HG02943 (cell line): ENCODE results near the gene GGT6.

Experiments
- ATAC-seq: cut with Tn5 transposase; IDR thresholded peaks from one replicate; pipeline ENCODE4 v1.9.1; 2021; ENCODE audit warnings: mild to moderate bottlenecking, low read depth, moderate library complexity; ENCODE audit not compliant: unreplicated experiment

The GGT6 gene

DNA sequence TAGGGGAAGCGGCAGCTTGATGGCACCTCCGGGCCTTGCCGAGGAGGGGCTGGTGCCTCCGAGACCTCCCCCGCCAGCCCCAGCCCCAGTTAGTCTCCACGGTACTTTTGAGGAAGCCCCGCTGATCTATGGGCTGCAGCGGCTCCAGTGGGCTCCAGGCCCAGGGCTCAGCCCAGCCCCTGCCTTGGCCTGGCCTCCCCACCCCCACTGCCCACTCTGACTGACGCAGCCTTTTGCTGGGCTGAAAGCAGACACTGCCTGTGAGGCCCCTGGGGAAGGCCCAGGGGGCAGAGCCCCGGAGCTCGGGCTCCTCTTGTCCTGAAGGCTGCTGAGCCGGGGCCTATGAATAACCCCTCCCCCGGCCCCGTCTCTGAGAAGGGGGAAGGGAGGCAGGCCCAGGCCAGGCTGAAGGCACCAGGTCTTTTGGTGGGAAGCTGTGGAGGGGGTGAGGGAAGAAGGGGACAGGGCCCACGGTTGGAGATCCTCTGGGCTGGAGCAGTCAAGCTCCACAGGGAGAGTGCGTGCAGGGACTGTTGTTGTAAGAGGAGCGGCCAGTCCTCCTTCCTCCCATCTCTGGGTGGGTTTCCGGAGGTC, 16.4 kb upstream of the GGT6 start:
- no peak for ATAC-seq

DNA sequence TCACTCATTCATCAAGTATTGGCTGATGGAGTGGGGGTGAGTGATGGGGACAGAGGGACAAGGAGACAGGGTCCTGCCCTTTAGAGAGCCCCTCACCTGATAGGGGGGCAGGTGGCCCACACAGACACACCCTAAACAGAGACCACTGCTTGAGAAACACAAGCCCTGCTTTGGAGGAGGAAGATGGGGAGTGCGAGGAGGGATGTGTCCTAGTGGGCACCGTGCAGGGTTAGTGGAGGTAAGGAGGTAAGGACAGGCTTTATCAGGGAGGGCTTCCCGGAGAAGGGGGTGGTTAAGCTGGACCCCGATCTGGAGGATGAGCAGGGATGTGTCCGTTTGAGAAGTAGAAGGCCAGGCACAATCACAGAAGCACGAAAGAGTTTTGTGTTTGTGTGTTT, 15.8 kb upstream of the GGT6 start:
- ATAC-seq, result no peak

DNA sequence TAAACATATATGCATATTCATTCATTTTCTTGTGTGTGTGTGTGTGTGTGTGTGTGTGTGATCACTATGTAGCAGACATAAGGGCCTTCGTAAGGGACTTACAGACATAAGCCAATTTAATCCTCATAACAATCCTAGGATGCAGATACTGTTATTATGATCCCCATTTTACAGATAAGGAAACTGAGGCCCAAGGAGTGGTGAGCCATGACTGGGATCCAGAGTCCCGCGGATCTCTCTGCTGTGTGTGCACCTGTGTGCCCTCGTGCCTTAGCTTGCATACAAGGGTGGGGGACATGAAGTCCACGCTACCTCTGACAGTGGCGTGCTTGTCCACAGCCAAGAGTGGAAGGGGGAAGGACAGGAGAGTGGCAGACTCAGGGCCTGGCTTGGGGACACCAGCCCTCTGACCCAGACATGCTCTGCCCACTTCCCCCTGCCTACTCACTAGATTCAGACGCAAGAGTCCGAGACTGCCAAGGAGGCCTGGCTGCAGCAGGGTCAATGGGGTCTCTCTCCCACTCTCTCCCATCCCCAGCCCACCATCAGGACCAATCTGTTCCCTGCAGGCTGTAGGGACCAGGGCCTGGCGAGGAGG, 14.2 kb upstream of the GGT6 start:
- ATAC-seq, result no peak

DNA sequence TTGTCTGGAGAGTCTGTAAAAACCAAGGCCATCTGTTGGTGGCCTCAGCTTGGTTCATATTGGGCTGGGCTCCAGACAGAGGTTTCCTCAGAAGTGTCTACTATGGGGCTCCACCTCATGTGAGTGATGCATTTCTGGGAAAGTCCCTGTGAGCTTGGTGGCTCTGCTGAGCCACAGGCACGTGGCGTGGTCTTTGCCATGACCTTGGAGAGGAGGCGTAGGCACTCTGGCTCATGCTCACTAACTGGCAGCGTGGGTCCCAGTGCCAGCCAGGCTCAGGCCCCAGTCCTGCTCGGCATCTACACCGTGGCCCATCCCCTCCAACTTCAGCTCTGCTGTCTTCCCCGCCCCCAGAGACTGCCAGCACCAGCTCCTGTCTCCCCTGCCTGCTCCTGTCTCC, 13.3 kb upstream of the GGT6 start:
- no peak for ATAC-seq

DNA sequence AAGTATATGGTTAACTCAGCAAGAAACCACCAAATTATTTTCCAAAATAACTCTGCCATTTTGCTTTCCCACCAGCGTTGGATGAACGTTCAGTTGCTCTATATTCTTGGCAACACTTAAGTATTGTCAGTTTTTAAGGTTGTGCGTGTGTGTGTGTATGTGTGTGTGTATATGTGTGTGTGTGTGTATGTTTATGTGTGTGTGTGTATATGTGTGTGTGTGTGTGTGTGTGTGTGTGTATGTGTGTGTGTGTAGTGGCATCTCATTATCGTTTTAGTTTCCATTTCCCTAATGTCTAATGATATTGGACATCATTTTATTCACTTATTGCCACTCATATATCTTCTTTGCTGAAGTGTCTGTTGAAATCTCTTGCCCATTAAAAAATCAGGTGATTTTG, 12.7 kb upstream of the GGT6 start:
- ATAC-seq, result no peak

DNA sequence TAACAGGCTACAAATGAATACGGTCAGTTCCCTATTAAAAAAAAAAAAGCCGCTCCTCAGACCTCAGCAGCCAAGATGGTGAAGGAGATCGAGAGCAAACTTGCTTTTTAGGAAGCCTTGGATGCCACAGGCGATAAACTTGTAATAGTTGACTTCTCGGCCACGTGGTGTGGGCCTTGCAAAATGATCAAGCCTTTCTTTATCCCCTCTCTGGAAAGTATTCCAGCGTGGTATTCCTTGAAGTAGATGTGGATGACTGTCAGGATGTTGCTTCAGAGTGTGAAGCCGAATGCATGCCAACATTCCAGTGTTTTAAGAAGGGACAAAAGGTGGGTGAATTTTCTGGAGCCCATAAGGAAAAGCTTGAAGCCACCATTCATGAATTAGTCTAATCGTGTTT, 11.8 kb upstream of the GGT6 start:
- ATAC-seq, result no peak

DNA sequence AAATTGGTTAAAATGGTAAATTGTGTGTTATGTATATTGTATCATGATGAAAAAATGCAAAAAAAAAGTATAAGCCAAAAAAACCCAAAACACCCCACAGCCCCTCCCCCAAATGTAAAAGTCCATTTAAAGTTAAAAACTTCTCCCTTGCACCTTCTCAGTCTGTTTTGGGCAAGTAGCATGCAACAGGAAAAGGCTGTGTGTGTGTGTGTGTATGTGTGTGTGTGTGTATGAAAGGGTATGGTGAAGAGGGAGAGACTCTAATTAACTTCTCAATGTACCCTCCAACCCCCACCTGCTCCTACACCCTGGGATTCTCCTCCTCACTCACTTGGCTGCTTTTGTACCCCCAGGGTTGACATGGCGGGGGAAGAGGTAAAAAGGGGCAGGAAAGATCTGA, 9.2 kb upstream of the GGT6 start:
- ATAC-seq, result no peak

DNA sequence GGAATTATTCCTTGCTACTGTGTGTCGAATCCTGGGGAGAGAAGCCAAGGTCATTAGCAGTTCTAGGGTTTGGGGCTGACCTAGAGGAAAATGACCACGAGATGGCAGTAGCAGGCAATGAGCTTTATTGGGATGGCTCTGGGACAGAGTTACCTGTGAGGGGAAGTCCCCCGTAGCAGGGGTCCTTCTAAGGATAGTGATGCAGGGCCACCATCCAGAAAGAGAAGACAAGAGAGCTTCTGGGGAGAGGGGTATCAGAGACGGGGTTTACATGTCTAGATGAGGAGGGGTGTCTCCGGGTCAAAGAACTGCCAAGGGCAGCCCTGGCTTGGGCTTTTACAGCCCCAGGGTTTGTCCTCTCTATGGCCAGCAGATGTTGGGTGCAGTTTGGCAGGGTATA, 6.4 kb upstream of the GGT6 start:
- ATAC-seq, result no peak

DNA sequence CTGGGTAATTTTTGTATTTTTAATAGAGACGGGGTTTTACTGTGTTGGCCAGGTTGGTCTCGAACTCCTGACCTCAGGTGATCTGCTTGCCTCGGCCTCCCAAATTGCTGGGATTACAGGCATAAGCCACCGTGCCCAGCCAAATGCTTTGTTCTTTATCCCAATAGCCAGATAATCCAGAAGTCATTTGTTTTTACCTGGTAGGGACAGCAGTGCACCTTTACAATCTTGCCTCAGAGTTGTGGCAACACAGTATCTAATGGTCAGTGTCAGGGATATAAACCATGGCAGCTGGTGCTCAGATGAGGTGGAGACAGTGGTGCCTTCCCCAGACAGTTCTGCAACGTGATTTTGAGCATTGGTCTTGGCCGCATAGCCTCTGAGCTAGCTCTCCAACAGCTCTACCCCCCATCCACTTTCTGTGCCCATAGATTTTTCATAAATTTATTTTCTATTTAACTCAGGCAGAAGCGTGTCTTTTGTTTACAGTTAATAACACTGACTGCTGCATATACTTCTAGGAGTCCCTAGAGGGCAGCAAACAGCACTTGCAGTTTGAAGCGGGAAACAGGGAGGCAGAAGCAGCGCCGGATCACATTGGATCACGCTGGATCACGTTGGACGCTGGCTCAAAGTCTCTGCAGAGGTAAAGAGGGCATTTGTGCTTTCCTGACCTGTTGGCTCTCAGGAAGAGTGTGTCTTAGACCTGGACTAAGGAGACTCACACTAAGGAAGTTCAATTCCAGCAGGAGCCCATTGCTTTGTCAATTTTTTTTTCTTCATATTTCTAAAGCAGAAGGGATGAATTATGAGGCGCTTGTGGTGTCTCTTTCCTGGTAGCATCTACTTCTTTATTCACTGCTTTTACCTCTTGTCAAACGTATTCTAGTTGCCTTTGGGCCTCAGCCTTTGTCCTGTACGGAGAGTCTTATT, 5.1 kb upstream of the GGT6 start:
- no peak for ATAC-seq

DNA sequence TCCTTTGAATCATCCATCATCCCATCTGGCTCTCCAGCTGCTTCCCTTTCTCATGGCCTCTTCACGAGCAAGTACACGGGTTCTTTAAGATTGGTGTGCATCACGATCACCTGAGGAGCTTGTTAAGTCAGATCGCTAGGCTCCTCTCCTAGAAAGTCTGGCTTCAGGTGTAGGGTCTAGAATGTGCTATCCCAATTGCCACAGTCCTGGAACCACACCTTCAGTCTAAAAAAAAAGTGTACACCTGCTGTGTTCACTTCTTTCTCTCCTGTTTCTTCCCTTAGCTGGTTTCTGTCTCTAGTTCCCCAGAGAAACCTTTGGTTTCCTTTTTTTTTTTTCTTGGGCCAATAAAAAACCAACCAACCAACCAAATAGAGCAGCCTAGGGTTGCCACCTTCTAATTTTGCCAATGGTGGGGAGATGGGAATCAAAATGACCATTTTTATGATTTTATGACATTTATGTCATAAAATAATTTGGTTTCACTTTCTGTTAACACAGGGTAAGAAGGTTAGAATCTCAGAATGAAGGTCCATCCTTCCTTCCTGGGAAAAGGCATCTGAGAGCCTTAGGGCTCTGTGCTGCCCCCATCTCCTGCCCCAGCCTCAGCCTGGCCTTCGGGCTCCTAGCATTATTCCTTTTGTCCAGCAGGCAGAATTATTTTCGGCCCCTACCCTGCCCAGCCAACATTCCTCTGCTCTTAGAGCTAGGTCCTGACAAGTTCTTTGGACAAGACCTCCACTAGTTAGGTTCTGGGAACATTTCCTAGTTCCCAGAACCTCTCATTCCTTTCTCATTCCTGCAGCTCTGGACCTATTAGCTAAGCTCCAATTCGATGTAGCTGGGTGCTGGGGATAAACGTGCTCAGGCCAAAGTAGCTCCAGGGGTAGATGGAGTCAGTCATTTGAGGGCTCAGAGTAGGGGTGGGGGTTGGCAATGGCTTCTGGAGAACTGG, 1.9 kb upstream of the GGT6 start:
- no peak for ATAC-seq

DNA sequence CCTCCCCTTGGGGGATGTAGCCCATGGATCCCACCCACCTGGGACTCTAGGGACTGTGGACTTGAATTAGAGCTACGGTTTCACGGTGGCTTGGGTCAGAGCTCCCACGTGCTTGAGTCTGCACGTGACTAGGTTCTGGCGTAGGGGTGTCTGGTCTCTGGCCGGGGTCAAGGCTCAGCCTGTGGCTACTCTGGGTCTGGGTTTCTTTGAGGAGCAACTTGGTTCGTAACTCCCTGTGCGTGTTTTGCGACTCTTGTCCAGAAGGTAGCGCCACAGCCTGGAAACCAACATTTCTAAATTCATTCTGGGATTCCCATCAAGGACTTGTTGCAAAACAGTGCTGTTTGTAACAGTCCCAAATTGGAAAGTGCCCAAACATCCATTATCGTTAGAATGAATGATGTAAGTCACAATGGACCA, 470 bp upstream of the GGT6 start:
- ATAC-seq, result no peak

DNA sequence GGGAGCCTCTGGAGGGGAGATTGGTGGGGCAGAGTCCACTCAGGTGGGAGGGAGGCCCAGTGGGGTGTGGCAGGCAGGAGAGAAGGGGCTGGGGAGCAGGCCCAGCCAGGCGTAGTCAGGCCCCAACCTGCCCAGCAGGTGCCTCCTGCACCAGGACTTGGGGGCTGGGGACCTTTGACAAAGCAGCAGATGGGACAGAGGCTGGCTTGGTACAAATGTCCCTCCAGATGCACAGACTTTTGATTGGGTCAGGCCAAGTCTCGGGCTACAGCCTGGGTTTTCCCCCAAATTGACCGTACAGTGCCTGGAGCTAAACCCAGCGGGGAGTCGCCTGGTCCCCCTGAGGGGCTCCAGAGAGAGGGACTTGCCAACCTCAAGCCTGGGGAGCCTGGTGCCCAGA, 411 bp downstream of the GGT6 start:
- ATAC-seq, result no peak

DNA sequence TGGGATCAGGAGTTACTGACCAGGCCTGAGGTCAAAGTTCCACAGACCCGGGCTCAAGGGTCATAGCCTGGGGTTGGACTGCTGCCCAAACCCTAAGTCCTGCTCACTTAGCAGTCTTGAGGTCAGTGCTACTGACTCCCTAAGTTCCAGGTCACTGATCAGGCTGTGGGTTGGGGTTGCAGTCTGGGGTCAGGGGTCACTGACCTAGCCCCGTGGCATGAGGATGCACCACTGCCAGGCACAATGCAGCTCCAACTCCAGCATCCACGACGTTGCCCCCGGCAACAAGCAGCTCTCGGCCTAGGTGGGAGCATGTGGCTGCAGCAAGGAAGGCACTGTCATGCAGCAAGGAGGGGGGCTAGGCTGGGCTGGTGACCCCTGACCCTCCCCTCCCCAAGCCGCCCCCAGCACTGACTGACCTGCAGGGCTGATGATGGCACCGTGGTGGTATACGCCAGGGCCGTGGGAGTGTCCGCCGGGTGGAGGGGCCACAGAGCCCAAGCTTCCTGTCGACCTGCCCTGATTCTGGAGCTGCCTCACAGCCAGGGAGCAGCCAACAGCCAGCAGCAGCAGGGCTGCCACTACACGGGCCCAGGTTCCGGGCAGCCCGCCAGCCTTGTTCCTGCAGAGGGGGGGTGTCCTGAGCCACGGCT, 1.1 kb downstream of the GGT6 start:
- ATAC-seq, result no peak

DNA sequence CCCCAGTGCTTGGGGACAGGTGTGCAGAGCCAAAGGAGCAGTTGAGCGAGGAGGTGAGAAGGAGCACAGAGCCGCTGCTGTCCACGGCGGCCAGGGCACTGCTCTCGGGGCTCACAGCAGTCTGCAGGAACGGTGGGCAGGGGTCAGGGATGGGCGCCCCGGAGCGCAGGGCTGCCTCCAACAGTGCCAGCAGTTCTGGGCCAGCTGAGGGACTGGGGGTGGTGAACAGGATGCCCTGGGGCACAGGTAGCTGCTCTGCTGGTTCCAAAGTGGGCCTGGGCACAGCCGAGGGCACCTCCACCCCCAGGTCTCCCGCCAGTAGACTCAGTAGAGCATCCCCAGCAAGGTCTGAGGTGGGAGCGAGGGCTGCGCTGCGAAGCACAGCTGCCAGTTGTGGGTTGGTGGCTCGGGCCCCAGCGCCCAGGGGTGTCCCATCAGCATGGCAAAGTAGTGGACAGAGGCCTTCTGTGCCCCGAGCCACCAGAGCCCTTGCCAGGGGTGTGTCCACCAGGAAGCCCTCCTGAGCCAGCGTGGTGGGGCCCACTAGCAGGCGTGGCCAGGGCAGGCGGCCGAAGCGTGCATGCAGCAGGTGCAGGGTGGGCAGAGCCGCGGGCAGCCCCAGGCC, 1.9 kb downstream of the GGT6 start:
- ATAC-seq, result no peak

DNA sequence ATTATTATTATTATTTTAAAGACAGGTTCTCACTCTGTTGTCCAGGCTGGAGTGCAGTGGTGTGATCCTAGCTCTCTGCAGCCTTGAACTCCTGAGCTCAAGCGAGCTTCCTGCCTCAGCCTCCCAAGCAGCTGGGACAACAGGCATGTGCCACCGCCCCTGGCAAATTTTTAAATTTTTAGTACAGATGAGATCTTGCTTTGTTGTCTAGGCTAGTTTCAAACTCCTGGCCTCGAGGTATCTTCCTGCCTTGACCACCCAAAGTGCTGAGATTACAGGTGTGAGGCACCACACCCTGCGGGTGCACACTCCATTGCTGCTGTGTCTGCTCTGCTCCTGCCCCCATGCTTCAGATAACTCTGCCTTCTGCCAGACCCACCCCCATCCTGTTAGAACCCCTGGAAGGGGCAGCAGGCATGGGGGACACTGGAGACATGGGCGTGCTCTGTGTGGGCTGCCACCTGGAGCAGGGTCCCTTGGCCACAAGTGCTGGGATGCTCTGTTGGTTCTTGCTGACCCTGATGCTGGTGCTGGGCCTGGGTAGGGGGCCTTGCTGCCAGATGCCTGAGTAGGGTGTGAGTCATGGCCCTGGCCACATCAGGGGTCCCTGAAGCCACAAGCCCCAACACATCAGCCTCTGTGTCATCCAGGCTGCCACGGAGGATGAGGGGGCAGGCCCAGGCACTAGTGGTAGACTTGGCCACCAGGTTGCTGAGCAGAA, 2.6 kb downstream of the GGT6 start:
- ATAC-seq, result no peak

DNA sequence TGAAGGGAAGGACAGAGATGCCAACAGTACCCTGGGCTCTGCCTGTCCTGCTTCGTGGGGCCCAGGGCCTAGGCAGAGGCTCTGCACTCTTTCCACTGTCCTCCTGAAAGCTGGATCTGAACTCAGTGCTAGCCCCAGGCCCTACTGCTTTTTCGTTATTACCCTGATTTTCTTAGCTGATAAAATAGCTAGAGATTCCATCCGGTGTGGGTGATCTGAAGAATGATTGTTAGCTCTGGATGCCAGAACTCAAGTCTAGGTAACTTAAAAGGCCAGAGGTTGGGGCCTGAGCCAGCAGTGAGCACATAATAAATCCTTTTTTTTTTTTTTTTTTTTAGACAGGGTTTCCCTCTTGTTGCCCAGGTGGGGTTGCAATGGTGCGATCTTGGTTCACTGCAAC, 3.4 kb downstream of the GGT6 start:
- no peak for ATAC-seq

DNA sequence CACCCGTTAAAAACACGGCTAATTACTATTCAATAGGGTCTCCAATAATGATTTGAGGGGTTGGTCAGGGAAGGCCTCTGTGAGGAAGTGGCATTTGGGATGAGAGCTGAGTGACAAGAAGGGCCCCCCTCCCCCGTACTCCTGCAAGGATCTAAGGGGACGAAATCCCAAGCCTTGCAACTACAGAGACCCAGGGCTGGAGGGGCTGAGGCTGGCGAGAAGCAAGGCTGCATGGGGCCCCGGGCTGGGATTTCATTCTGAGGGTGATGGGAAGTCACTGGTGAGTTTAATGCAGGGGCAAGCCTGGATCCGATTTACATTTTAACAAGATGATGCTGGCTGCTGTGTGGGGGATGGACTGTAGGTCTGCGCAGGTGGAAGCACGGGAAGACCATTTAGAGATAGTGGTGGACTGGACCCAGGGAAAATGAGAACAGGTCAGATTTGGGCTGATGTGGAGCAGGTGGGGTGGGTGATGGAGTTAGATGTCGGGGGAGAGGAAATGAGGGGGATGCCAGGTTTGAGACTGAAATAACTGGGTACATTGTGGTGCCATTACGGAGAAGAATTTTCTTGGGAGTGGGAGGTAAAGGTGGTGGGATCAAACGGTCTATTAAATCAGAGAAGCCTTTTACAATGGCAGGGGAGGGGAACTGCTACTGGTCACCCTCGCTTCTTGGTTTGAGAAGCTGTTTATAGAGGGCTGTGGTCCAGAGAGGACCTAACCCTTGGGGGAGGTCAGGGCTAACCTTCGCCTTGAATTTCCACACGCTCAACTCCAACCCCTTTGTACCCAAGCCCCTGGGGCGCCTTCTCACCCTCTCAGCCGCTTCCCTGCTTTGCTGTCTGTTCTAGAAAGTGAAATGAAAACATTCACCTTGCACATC, 4.3 kb downstream of the GGT6 start:
- ATAC-seq, result no peak
